GM21447 (cell line): ENCODE results near the gene WWC1.
"Not testable (repeated sequence)": the region's sequence is repeated elsewhere in the genome, so short reads cannot be mapped to it uniquely, and the experiment has no call there.

Experiments used
- ATAC-seq: cut with Tn5 transposase; IDR thresholded peaks from one replicate; pipeline ENCODE4 v1.9.1; 2021; ENCODE audit not compliant: unreplicated experiment

Gene WWC1

DNA sequence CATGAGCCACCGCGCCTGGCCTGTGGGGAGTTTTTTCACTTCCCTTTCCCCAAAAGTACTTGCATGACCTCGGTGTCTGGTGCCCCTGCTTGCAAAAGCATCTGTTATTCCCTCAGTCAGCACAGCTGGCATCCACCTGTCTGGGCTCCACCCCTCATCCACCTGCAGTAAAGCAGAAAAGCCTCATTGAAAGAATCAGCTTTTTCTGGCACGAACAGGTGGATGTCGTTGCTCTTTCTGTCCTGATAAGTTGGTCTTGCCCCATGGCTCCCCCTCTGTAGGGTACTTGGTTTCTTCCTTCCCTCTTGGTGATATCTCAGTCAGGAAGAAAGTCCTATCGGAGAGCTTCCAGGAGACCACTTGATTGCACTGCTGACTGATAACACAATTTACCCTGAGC is 37.4 kb downstream of the WWC1 start:
- ATAC-seq: peak; percentile 79

DNA sequence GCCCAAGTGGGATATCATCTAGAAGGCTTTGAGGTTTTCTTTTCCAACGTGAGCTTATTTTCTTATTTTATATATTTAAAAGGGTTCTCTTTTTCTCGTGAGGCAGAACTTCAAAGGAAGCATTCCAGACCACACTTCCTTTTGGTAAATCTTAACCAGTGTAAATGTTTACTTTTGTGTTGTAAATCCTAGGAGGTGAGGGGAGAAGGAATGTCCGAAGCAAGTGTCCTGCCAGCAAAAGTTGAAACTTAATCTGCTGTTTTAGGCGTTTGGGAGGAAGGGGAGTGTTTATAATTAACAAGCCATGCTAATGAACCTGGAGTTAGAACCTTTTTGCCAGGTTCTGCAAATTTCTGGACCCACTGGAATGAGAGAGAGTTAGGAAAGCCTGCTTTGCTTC is 37.9 kb downstream of the WWC1 start:
- no peak for ATAC-seq

- ATAC-seq: no peak
Measured at GRCh38 chr5:168332042-168332441, 40.6 kb downstream of the WWC1 start.

DNA sequence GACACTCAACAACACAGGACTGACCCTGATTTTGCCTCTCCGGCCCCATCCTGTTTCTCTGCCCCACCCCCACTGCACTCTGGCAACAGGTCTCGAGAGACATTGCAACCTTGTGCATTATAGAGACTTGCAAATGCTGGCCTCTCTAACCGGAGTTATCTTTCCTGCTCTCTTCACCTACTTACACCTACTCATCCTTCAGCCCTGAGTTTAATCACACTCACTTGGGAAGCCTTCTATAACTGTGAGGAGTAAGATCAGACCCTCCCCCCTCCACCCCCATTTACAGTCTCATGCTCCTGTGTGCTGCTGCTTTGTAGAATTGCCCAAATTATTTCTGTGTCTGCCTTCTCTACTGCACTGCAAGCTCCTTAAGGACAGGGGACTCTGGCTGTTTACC is 42.8 kb downstream of the WWC1 start:
- ATAC-seq: no peak

- ATAC-seq: no peak
Measured at GRCh38 chr5:168334695-168335094, 43.2 kb downstream of the WWC1 start.

- no peak for ATAC-seq
Measured at GRCh38 chr5:168337361-168337760, 45.9 kb downstream of the WWC1 start.

DNA sequence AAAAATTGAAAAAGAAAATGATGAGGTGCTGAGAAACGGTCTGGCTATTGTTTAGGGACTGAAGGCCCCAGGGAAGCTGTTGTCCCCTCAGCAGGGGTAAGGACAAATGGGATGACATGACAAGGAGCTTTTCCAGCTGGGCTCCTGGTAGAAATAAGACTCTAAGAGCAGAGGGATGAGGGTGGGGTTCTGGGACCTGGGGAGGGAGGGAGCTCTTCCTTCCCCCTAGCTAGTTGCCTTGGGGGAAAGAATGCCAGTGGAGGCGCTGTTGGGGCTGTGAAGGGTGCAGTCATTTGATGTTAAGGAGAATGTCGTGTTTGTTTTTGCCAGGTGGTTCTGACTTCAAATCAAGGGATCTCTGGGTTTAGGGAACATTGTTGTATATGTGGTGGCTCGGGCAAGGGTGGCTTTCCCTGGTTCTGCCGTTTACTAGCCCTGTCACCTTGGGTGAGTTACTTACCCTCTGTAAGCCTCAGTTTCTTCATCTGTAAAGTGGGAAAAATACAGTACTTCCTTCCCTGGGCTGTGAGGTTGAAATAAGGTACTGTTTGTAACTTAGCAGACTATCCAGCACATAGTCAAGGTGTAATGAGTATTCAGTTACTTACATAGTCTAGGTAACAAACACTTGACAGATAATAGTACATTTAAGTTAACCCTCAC is 47.8 kb downstream of the WWC1 start:
- no peak for ATAC-seq

DNA sequence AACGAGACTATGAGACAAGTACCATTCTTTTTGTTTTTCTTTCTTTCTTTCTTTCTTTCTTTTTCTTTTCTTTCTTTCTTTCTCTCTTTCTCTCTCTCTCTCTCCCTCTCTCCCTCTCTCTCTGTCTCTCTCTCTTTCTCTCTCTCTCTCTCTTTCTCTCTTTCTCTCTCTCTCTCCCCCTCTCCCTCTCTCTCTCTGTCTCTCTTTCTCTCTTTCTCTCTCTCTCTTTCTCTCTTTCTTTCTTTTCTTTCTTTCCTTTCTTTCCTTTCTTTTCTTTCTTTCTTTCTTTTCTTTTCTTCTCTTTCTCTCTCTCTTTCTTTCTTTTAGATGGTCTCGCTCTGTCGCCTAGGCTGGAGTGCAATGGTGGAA is 48.3 kb downstream of the WWC1 start:
- ATAC-seq: not testable (repeated sequence)

DNA sequence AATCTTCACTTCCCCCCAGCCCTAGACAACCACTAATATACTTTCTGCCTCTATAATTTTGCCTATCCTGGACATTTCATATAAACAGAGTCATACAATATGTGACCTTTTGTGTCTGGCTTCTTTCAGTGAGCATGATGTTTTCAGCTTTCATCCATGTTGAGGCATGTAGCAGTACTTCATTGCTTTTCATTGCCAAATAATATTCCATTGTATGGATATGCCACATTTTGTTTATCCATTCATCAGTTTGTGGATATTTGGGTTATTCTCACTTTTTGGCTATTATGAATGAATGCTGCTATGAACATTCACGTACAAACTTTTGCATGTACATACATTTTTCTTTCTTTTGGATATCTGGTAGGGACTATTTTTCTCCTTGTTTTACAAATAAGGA is 49.0 kb downstream of the WWC1 start:
- no peak for ATAC-seq

DNA sequence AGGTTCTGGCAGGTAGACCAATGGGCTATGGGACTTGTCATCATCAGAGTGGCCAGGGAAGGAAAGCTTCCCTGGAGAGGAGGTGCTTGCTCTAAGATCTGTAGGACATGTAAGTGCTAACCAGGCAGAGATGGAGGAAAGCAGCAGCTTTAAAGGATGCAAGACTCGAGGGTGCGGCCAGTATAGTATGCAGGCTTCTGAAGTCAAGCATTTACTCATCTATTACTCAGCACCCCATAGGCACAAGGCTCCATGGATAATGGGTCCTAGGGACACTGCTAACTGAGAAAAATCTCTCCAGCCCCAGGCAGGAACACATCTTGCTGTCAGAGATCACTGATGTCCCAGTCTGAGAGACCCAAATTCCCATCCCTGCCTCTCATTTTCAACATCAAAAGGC is 49.7 kb downstream of the WWC1 start:
- ATAC-seq: no peak

GRCh38 chr5:168342151-168342825 is 50.8 kb downstream of the WWC1 start:
- no peak for ATAC-seq

DNA sequence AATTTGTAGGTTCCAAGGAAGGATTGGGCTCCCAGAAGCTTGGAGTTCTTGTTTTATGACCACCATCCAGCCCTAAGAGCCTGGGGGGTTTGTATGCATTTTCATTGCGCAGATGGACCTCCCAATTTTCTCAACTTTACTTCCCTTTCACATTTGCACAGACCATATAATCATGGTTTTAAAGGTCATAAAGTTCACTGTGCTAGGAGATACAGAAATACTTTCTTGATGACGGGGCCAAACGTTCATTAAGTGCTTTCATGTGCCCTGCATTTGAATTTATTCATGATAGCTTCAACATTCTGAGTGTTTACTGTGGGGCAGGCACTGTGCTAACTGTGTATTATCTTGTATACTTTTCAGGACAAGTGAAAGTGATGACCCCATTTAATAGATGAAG is 51.5 kb downstream of the WWC1 start:
- no peak for ATAC-seq

DNA sequence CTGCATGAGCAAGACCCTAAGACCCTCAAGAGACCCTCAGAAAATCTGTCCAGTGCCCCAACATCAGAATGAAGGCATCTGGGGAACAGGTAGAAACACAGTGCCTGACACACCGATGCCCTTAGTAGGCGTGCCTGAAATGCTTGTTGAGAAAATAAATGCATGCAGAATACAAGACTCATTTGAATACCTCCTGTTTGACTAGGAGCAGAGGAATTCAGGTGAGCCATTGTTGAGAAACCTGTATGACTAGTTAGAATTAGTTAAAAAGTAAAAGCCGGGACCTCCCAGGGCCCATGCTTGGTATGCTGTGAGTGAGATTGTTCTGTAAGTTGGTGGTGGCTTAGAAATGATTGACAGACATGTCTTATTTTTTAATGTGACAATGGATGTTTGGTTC is 55.0 kb downstream of the WWC1 start:
- no peak for ATAC-seq

DNA sequence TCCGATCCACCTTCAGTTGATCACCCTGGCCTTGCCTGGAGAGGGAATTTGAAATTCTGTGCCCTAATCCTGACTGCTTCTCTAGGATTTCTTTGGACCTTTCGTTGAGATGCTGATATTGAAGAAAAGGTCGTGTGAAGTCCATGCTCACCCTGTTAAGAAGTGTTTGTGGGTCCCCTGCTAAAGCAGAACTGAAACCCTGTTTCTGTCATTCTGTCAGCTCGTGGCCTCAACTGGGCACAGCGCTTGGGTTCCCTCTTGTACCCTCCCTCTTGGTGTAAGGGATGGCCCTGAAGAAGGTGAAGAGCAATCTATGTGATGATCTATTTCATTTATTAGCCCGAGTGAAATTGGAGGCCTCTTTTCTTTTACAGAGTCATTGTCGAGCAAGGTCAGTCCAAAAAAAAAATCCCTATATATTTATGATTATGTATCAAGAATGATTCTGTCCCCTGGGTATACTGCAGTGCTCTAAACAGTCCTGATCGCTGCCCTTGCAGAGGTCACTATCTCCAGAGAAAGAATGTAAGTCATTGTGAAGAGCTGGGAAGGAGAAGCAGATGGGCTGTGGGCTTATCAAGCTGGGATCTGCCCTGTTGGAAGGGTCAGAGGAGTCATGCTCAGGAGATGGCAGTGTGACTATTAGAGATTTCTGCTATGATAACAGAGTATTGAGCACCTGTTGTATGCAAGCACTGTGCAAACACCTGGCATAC is 56.1 kb downstream of the WWC1 start:
- ATAC-seq: no peak

- ATAC-seq: no peak
Measured at GRCh38 chr5:168348084-168348414, 56.6 kb downstream of the WWC1 start.

DNA sequence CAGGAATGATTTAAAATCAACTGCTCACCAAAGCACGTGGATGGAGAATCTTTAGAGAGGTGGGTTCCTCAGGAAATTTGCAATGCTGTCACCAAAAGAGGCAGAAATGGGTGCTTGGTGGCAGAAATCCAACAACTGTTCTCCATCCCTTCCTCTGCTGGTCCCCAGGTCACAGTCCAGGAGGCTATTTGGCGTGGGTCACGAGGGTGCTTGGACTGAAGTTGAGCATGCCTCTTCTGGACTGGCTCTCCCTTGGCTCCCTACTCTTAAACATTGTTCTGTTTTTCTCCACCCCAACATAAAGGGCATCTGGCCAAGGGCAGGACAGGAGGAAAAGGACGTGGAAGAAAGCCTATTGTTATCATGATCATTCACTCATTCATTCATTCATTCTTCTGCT is 58.9 kb downstream of the WWC1 start:
- ATAC-seq: no peak

DNA sequence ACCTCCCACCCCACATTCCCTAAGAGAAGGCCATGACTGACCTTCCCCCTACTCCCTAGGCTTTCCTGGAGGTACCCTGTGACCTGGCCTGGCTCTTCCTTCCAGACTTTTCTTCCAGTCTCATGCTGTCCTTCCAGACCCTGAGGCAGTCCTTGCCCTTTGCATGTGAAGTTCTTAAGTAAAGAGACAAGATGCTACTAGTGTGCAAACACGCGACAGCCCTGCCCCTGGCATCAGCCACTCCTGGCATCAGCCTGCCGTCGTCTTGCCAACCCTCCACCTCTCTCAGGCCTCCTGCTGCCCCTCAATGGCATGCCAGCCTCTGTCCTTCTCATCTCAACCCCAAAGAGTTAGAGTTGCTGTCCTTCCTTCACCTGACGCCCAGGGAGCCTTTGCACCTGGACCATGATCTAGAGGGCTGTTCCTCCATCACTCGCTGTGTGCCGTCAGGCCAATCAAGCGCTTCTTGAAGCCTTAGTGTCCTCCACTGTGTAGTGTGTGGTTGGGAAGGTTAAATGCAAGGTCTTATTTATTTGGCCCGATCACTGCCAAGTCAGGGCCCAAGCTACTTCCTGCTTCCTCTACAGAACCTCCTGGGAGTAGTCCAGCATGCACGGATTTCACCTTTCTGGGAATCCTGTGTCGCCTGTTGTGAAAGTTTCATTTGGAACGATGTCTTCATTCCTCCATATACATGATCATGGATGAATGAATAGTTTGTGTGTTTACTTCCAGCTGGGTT is 61.9 kb downstream of the WWC1 start:
- ATAC-seq: no peak

DNA sequence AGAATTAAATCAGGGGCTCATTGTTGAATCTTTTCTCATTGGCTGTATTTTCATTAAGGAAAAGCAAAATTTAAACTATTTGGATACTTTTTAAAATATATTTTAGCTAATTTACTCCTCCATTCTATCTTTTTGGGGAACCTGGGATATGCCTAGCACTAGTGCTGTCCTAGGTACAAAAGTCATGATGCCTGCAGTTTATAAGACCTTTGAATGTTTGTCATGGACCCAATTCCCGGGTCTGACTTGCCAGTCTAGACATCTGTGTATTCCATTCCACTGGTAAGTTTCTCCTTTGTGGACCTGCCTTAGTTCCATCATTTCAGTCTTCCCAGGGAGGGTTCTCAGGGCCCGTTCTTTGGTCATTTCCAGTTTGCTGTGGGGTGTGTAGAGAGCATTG is 63.0 kb downstream of the WWC1 start:
- ATAC-seq: no peak

GRCh38 chr5:168356171-168356570 is 64.7 kb downstream of the WWC1 start:
- no peak for ATAC-seq

DNA sequence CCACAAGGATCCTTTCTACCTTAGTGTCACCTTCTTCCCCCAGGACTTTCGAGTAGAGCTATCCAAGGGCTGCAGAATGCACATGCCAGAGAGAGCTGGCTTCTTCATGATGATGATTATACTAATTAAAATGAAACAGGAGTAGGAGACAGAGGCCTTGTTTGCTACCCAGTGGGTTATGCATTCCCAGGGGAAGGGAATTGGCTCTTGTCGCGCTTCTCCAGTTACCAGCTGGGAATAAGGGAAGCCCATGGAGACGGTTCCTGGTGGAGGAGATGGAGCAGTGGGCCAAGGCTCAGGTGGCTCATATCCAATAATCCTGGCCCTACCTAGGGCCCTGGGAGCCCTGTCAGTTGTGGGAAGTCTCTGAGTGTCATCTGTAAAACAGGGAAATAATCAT is 65.1 kb downstream of the WWC1 start:
- no peak for ATAC-seq

- ATAC-seq: no peak
Measured at GRCh38 chr5:168357876-168358275, 66.4 kb downstream of the WWC1 start.
